Left lobe of liver (tissue), 1 donor: ENCODE data around the gene CHMP1A. TPM values are rescaled to one million over a fixed set of nuclear protein-coding genes. Genes with fewer than 3 reads are reported as not detected.

Source experiments
- total RNA-seq: library from RNA; stranded (reverse); gene quantifications from one replicate; pipeline ENCODE4 v1.2.1, GENCODE V29; 2021
- donor health status: DM: no; HTN: yes; CAD: no.

Gene CHMP1A
- total RNA-seq, 1 donor from 2014 or later: 34.7 TPM

Other genes starting within 250 kb of the CHMP1A start
- 50.7 TPM for gene ANKRD11, start 167.1 kb downstream of the CHMP1A start, total RNA-seq
- 68.1 TPM for gene SPG7, start 149.3 kb downstream of the CHMP1A start, total RNA-seq
- gene RPL13, start 97.0 kb downstream of the CHMP1A start, total RNA-seq: 886 TPM
- 0.88 TPM for gene CPNE7, start 82.0 kb downstream of the CHMP1A start, total RNA-seq
- gene DPEP1, start 44.1 kb downstream of the CHMP1A start, total RNA-seq: 0.13 TPM
- 5.2 TPM for gene SPATA33, start 128 bp upstream of the CHMP1A start, total RNA-seq
- 69.1 TPM for gene CDK10, start 29.0 kb upstream of the CHMP1A start, total RNA-seq
- 13.8 TPM for gene SPATA2L, start 44.0 kb upstream of the CHMP1A start, total RNA-seq
- gene VPS9D1, start 63.2 kb upstream of the CHMP1A start, total RNA-seq: 15.0 TPM
- 13.2 TPM for gene ZNF276, start 63.8 kb upstream of the CHMP1A start, total RNA-seq
- gene FANCA, start 158.9 kb upstream of the CHMP1A start, total RNA-seq: 6.4 TPM
- 8.7 TPM for gene SPIRE2, start 170.8 kb upstream of the CHMP1A start, total RNA-seq
- 83.8 TPM for gene TCF25, start 215.9 kb upstream of the CHMP1A start, total RNA-seq